Upper lobe of left lung (tissue), 4 donors: ENCODE data around the gene VEPH1.
"Not testable (repeated sequence)": the region's sequence is repeated elsewhere in the genome, so short reads cannot be mapped to it uniquely, and the experiment has no call there.

ENCODE experiments used
- CTCF ChIP-seq, 6 experiments: fragments of 450-650 bp in 4 of 6; fragments of 200-600 bp in 2 of 6; sonication (generic) in 2 of 6; IDR thresholded peaks; one replicate each; pipeline ENCODE4 v1.5.1; 2016 to 2019; ENCODE audit warnings: antibody characterized with exemption in 6 of 6
- EP300 ChIP-seq, 4 donors: sonication (generic); formaldehyde crosslinking; IDR thresholded peaks; one replicate each; pipeline ENCODE4 v1.5.1; 2017; ENCODE audit warnings: antibody characterized with exemption in 4 of 4, control low read depth in 2 of 4
- POLR2A ChIP-seq, 4 donors: fragments of 450-650 bp; IDR thresholded peaks; one replicate each; pipeline ENCODE4 v1.5.1; 2016 to 2017; ENCODE audit warnings: antibody characterized with exemption in 4 of 4, mild to moderate bottlenecking in 2 of 4
- POLR2AphosphoS5 ChIP-seq, 2 donors: sonication (generic); formaldehyde crosslinking; IDR thresholded peaks; one replicate each; pipeline ENCODE4 v1.5.1; 2017; ENCODE audit warnings: antibody characterized with exemption in 2 of 2

DNA sequence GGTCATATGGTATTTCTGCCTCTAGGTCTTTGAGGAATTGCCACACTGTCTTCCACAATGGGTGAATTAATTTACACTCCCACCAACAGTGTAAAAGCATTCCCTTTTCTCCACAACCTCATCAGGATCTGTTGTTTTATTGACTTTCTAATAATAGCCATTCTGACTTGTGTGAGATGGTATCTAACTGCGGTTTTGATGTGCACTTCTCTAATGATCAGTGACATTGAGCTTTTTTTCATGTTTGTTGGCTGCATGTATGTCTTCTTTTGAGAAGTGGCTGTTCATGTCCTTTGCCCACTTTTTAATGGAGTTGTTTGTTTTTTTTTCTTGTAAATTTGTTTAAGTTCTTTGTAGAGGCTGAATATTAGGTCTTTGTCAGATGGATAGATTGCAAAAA, 178.3 kb downstream of the VEPH1 start:
- TF ChIP-seq CTCF, POLR2AphosphoS5, POLR2A, EP300 (IDR thresholded peaks at IDR 0.05): not testable (repeated sequence)
